ENCODE measurements around the gene HJV.

The HJV gene

DNA sequence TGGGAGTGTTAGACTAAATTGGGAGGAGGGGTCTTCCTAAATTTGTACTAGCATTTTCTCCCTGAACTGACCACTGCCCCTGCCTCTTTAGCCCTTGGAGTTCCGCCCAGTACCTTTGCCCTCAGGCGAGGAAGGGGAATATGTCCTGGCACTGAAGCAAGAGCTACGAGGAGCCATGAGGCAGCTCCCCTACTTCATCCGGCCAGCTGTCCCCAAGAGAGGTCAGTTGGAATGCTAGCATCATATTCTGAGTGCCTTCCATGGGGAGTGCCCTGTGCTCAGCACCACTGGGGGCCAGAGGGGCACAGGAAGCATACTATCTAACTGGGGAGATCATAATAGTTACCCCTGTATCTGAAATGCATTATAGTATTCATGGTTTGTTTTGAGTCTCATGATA, 46.3 kb downstream of the HJV start:
- DNase-seq = no peak

DNA sequence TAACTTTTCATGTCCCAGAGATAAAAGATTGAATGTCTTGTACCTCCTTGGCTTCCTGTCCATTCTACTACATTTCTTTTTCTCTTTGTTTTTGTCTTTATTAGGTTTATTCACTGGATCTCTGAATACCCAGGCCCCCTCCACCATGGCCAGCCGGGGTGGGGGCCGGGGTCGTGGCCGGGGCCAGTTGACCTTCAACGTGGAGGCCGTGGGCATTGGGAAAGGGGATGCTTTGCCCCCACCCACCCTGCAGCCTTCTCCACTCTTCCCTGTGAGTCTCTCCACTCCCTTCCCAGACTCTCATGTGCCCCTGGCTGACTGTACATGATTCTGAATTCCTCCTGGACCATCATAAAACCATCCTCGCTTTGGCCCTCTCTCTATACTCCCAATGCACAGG, 46.8 kb downstream of the HJV start:
- no peak for DNase-seq

DNA sequence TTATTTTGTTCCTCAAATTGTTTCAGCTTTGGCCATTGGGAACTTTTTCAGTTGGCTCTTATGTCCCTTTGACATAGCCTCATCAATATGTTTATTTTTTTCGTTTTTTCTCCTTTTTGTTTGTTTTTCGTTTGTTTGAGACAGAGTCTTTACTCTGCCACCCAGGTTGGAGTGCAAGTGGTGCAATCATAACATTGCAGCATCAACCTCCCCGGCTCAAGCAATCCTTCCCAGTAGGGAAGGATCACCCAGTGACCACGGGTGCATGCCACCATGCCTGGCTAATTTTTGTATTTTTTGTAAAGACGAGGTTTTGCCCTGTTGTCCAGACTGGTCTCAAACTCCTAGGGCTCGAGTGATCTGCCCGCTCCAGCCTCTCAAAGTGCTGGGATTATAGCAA, 49.0 kb downstream of the HJV start:
- DNase-seq = no peak
